ENCODE data around the gene RIPK3. TPM values are rescaled to one million over a fixed set of nuclear protein-coding genes. Genes with fewer than 3 reads are reported as not detected.
"Not testable (repeated sequence)": the region's sequence is repeated elsewhere in the genome, so short reads cannot be mapped to it uniquely, and the experiment has no call there.

RIPK3 gene
- total RNA-seq, 1 donor from 2014 or later = 22.4 TPM

DNA sequence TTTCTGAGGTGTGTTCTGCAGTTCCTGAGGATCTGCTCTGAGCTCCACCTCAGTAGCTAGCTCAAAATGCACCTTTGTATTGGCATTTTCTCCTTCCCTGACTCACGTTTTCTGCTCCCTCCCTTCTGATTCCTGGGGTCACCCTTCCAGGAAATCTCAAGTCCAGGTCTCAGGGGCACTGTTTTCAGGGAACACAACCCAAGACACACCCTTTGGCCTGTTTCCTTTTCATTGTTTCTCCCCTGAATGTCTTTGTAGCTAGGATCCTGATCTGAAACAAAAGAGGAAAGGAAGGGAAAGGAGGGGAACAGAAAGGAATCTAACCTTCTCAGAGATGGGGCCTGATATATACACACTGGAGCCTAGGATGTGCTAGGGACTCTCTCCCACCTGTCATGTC lies 7.3 kb upstream of the RIPK3 start:
- DNase-seq (ENCODE audit: low spot score) = no peak

GRCh38 chr14:24343795-24344660 lies 4.2 kb upstream of the RIPK3 start:
- DNase-seq (ENCODE audit: low spot score) = no peak

DNA sequence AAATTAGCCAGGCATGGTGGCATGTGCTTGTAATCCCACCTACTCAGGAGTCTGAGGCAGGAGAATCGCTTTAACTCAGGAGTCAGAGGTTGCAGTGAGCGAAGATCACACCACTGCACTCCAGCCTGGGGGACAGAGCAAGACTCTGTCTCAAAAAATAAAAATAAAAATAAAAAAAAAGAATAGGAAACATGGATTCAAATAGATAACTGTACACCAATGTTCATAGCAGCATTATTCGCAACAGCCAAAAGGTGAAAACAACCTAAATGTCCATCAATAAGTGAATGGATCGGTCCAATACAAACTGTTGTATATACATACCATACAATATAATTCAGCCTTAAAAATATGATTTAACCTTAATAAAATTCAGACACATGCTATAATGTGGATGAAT lies 3.1 kb upstream of the RIPK3 start:
- no peak for DNase-seq (ENCODE audit: low spot score)

- DNase-seq (ENCODE audit: low spot score) = no peak
Observed at GRCh38 chr14:24340606-24341005, 815 bp upstream of the RIPK3 start.

GRCh38 chr14:24338843-24339242 lies 948 bp downstream of the RIPK3 start:
- DNase-seq (ENCODE audit: low spot score) = no peak

GRCh38 chr14:24337824-24338175 lies 2.0 kb downstream of the RIPK3 start:
- no peak for DNase-seq (ENCODE audit: low spot score)

- DNase-seq (ENCODE audit: low spot score) = no peak
Observed at GRCh38 chr14:24337144-24337823, 2.5 kb downstream of the RIPK3 start.

DNA sequence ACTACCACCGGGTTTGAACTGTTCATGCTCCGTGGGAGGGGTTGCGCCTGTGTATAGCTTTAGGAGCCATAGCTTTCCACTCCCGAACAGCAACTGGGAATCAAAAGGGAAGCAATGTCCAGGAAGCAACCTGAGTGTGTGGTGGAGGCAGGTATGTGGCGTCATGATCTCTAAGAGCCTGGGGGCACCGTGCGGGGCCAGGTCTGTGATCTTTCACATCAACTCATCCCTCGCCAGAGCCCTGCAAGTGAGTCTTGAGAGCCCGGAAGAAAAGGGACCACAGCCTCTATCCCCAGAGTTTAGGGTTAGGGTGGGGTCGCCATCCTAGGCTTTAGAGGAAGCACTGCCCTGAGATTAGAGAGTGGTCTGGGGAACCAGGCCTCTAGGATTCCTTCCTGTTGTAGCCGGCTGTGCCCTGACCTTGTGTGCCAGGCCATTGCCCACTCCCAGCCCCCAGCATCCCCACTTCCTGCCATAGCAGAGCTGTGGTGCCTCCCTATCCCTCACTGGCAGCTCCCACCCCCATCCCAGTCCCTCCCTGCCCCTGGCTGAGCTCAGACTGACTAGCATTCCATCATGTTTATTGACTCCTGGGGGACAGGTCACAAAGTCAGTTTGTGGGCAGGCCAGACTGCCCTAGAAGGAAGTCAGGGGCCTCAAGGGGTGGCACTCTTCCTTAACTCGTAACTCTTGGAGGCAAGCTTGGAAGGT lies 4.2 kb downstream of the RIPK3 start:
- no peak for DNase-seq (ENCODE audit: low spot score)

GRCh38 chr14:24334431-24335291 lies 5.1 kb downstream of the RIPK3 start, which contains the start of gene ADCY4:
TSS of gene ADCY4 (minus strand) at chr14:24335071. CDS start at chr14:24334652, 419 bp downstream.
- DNase-seq (ENCODE audit: low spot score) = no peak

DNA sequence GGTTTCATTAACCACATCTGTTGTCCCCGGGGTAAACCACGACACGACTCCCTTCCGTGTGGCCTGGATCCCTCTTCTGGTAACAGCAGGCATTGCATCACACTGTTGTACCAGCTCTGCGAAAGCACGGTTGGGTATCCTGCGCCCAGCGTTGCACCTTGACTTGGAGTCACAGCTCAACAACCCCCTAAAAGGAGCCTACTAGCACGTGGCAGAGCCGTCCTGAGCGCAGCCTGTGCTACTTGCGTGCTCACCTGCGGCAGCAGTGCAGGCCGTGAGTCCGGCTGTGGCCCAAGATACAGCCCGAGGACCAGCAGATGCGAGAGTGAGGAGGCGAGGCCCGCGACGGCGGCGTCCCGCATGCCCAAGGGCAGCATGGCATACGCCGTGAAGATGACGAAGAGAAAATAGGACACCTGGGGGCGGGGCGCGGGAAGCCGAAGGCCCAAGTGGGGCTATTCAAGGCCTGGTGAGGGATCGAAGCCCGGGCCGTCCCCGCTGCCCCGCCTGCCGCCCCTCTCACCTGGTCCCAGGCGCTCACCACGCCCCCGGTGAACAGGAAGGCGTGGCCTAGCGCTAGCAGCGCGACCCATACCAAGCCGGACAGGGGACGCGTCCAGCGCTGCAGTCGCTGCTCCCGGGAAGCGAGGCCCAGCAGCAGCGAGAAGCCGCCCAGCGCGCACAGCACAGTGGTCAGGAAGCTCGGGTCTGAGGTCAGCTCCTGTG lies 7.4 kb downstream of the RIPK3 start:
- DNase-seq (ENCODE audit: low spot score) = peak; percentile 85

DNA sequence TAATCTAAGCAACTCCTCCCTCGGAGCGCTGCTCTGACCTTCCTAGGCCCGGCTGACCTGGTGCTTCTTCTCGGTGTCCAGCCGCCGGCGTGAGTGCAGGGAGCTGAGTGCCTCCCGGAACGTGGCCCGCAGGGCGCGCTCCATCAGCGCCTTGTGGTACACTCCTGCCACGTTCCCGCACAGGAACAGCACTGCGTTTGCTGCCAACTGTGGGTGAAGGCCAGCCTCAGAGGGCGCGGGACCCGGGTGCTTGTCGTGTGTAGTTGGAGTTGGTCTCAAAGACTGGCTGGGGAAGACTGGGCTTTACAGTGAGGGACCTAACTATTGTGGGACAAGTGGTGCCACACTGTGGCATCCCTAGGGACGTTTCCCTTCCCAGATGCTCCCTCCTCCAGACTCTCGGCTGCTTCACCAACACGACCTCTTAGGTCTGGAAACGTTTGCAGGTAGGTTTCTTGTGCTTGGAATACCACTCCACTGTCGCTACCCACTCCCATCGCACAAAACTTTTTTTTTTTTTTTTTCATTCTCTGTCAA lies 8.0 kb downstream of the RIPK3 start:
- no peak for DNase-seq (ENCODE audit: low spot score)

DNA sequence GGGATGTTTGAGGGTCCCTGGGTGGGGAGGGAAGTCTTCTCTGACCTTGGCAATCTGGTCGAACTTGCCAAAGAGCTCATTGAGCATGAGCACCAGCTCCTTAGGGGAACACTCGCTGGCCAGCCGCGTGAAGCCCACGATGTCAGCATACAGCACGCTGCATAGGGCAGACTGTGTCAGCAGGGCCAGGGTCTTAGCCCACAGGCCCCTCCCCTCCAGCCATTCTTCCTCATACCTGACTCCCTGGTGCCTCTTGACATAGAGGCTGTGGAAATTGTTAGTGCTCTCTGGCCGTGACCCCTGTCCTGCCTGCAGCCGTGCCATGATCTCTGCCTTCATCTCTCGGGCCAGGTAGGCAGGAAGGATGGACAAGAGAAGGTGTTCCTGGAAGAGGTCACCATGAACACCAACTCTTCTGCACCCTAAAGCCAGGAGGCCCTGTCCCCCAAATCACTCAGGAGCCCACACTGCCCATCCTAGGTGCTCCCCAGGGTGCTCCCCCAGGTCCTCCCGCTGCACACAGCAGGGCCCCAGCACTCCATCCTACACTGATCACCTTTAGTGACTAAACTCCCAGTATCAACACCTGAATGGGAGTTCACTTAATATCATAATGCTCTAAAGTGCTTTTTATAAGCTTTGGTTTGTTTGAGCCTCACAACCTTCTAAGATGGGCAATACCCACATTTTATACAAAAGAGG lies 8.7 kb downstream of the RIPK3 start:
- DNase-seq (ENCODE audit: low spot score) = no peak

GRCh38 chr14:24329736-24330135 lies 10.1 kb downstream of the RIPK3 start:
- no peak for DNase-seq (ENCODE audit: low spot score)

- DNase-seq (ENCODE audit: low spot score) = no peak
Observed at GRCh38 chr14:24329073-24329663, 10.6 kb downstream of the RIPK3 start.

DNA sequence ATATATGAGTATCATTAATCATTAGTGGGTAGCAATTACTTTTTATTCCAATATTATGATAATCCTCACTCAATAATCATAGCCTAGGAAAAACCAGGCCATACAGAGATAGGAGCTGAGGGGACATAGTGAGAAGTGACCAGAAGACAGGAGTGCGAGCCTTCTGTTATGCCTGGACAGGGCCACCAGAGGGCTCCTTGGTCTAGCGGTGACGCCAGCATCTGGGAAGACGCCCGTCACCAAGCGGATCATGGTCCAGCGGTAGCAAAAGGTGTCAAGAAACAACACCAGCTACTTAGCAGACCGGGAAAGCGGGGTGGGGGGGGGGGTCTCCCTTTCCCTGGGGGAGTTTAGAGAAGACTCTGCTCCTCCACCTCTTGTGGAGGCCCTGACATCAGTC lies 11.9 kb downstream of the RIPK3 start:
- DNase-seq (ENCODE audit: low spot score) = not testable (repeated sequence)

DNA sequence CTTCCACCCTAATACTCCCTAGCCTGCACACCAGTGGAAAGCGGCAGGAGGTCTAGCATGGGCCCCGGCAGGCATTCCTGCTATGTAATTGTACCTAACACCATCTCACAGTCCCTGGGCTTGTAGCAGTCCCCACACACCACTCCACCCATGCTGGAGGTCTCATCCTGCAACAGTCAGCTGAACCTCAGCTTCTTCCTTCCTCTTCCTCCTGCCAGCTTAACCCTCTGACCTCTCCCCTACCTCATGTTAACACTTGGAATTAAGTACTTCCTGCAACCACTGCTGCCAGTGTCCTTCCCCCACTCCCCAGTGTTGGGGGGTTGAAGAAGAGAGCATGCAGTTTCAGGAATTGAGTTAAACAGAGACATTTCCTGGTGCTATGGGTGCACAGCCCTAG lies 12.5 kb downstream of the RIPK3 start:
- no peak for DNase-seq (ENCODE audit: low spot score)

DNA sequence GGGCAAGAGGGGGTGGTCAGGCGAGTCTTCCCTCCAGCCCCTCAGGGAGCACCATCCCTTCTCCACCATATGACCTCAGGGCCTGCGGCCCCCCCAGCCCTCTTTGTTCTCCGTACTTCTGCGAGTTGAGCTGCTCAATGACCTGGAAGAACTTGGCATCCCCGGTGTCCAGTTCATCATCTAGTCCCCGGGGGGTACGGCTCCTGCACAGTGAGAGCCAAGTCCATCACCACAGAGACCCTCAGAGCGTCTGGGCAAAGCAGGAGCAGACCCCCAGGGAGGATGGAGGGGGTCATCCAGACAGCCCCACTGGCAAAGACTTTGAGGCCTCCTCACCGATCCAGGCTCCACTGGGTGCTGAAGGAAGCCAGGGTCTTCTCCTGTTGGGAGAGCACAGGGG lies 13.8 kb downstream of the RIPK3 start:
- no peak for DNase-seq (ENCODE audit: low spot score)

DNA sequence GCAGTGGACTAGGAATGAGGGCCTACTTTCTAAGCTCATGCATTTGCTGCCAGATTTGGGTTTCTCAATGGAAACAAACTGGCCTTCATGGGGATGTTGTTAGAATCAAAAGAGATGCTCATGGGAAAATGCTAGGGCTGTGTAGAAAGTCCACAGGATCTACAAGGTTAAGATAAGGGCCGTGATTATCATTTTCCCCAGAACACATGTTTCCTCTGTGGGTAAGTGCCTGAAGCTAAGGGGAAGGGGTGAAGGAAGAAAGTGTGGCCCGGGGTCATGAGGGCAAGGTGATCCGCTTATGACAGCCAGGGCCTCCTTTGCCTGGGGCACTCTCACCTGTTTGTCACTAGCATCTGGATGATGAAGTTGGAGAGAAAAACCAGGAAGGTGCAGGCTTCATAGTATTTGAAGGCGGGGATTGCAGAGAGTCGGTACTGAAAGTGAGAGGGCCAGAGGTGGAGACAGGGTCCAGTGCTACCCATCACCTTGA lies 14.7 kb downstream of the RIPK3 start:
- DNase-seq (ENCODE audit: low spot score) = no peak

DNA sequence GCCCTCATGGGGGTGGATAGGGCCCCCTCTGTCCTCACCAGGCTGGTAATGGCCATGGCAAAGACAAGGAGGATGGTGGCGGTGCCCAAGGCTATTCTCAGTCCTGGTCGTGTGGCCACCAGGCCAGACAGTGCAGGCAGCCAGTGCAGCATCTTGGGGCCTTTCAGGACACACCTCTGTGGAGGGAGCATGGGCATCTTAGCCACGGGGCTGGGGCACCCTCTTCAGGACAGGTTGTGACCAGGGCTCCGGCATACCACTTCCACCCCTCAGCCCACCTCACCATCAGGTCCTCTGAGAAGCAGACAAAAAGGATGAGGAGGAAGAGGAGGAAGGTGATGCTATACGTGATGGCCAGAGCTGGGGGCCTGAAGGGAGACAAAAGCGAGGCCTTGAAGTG lies 15.8 kb downstream of the RIPK3 start:
- DNase-seq (ENCODE audit: low spot score) = no peak
